GM23338 (cell line): ENCODE measurements around the gene TNNT2.

Experiments used
- CREB1 ChIP-seq: fragments of 250-450 bp; sonication (Bioruptor Pico); IDR thresholded peaks from 2 replicates; pipeline ENCODE4 v1.5.0; 2020; ENCODE audit warnings: low read depth, mild to moderate bottlenecking, moderate library complexity
- CTCF ChIP-seq, 2 experiments: fragments of 200-600 bp in 1 of 2; sonication (generic) in 1 of 2; conservative IDR thresholded peaks; 2 replicates each; pipeline versions ENCODE4 v1.5.1 to v1.6.1; 2016 to 2017; ENCODE audit warnings: antibody characterized with exemption in 2 of 2, low read depth in 2 of 2, mild to moderate bottlenecking in 2 of 2, moderate library complexity in 1 of 2
- ETS1 ChIP-seq: IDR thresholded peaks from 2 replicates; pipeline ENCODE4 v1.6.1; 2016; ENCODE audit warnings: antibody characterized with exemption
- EZH2 ChIP-seq: fragments of 200-600 bp; sonication (generic); IDR thresholded peaks from one replicate; pipeline ENCODE4 v1.8.0; 2017; ENCODE audit warnings: antibody characterized with exemption, mild to moderate bottlenecking, low read depth; ENCODE audit not compliant: unreplicated experiment
- EZH2phosphoT487 ChIP-seq: fragments of 200-600 bp; sonication (generic); IDR thresholded peaks from one replicate; pipeline ENCODE4 v1.8.1; 2018; ENCODE audit warnings: antibody characterized with exemption; ENCODE audit not compliant: unreplicated experiment
- JUNB ChIP-seq: IDR thresholded peaks from one replicate; pipeline ENCODE4 v1.6.1; 2016; ENCODE audit warnings: antibody characterized with exemption; ENCODE audit not compliant: unreplicated experiment
- NANOG ChIP-seq: IDR thresholded peaks from 2 replicates; pipeline ENCODE4 v1.6.1; 2016; ENCODE audit warnings: antibody characterized with exemption, borderline replicate concordance
- POLR2AphosphoS5 ChIP-seq: IDR thresholded peaks from 2 replicates; pipeline ENCODE4 v1.6.1; 2016; ENCODE audit warnings: antibody characterized with exemption, low read depth
- REST ChIP-seq: IDR thresholded peaks from one replicate; pipeline ENCODE4 v1.6.1; 2018; ENCODE audit warnings: antibody characterized with exemption; ENCODE audit not compliant: unreplicated experiment
- STAT1 ChIP-seq: IDR thresholded peaks from one replicate; pipeline ENCODE4 v1.6.1; 2016; ENCODE audit warnings: antibody characterized with exemption; ENCODE audit not compliant: unreplicated experiment
- ZNF114 ChIP-seq: fragments of 250-450 bp; sonication (Bioruptor Pico); IDR thresholded peaks from 2 replicates; pipeline ENCODE4 v1.5.0; 2020; ENCODE audit warnings: mild to moderate bottlenecking, moderate library complexity
- ZNF331 ChIP-seq: fragments of 250-450 bp; sonication (Bioruptor Pico); IDR thresholded peaks from 2 replicates; pipeline ENCODE4 v1.5.0; 2020; ENCODE audit warnings: low read depth, mild to moderate bottlenecking, moderate library complexity
- ZNF462 ChIP-seq: fragments of 250-450 bp; sonication (Bioruptor Pico); IDR thresholded peaks from 2 replicates; pipeline ENCODE4 v1.5.0; 2020; ENCODE audit warnings: mild to moderate bottlenecking, moderate library complexity

- TF ChIP-seq EZH2 (no peak), CTCF (conservative IDR thresholded peaks at IDR 0.05; ENCODE audit: low read depth in 2 of 2) (no peak), CREB1 (CRISPR knock-in tag) (no peak), POLR2AphosphoS5 (no peak), EZH2phosphoT487 (no peak), ZNF114 (CRISPR knock-in tag) (no peak), REST (no peak), ETS1 (no peak), ZNF331 (CRISPR knock-in tag) (no peak), NANOG (no peak), JUNB (no peak), STAT1 (no peak), ZNF462 (CRISPR knock-in tag) (no peak)
Measured at GRCh38 chr1:201391651-201392511, 14.4 kb upstream of the TNNT2 start.
